ENCODE data around the gene KCNAB1.

Gene KCNAB1

DNA sequence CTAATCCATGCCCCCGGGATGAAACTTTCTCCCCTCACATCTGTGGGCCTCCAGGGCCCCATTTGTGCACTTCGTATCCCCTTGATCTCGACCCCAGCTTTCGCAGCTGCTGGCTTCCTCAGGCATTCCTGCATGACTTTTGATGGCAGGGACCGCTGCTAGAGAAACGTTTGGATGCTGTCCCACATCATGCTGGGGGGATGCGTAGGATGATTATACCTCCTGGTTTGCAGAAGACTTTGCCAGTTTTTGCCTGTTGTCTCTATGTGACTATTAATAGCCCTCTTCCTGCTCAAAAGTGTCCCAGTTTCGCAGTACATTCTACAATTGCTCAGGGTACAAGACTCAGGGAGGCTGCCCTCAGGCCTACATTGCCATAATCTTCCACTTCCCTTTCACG, 10.4 kb upstream of the KCNAB1 start:
- TF ChIP-seq, protein P1, sequence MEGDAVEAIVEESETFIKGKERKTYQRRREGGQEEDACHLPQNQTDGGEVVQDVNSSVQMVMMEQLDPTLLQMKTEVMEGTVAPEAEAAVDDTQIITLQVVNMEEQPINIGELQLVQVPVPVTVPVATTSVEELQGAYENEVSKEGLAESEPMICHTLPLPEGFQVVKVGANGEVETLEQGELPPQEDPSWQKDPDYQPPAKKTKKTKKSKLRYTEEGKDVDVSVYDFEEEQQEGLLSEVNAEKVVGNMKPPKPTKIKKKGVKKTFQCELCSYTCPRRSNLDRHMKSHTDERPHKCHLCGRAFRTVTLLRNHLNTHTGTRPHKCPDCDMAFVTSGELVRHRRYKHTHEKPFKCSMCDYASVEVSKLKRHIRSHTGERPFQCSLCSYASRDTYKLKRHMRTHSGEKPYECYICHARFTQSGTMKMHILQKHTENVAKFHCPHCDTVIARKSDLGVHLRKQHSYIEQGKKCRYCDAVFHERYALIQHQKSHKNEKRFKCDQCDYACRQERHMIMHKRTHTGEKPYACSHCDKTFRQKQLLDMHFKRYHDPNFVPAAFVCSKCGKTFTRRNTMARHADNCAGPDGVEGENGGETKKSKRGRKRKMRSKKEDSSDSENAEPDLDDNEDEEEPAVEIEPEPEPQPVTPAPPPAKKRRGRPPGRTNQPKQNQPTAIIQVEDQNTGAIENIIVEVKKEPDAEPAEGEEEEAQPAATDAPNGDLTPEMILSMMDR (conservative IDR thresholded peaks at IDR 0.05; ENCODE audit: low read depth) = no peak
- ChIA-PET POLR2A (ENCODE audit: low non-redundant PET) (no interaction called here), CTCF (no interaction called here)
- DNase-seq (ENCODE audit: low spot score) = no peak
- no peak overlapping the region for H3K27ac ChIP-seq

DNA sequence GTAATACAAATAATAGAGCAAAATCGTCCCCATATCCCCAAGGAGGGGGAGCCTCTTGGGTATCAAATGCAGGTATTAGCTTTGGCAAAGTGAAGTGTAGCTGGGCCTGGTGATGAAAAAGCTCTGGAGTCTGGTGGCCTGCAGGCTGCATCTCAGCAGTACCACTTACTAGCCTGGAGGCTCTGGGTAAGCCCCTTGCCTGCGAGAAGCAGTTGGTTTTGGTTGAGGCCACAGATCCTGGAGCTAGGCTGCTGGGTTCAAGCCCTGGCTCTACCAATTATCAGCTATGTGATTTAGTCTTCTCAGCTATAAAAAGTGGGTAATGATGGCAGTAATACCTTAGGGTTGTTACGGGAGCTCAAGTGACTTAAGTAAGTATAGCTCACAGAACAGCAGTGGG, 6.1 kb downstream of the KCNAB1 start:
- H3K27ac ChIP-seq = no peak overlapping the region
- TF ChIP-seq, protein P1 (conservative IDR thresholded peaks at IDR 0.05; ENCODE audit: low read depth) = no peak
- ChIA-PET CTCF (interaction anchor here (0.6 kb wide), 1 partner anchor 963 kb away, joined by 3 read pairs; no protein-coding TSS in a partner anchor), POLR2A (ENCODE audit: low non-redundant PET) (no interaction called here)
- no peak for DNase-seq (ENCODE audit: low spot score)

- TF ChIP-seq, protein P1 (conservative IDR thresholded peaks at IDR 0.05; ENCODE audit: low read depth) = no peak
- no peak overlapping the region for H3K27ac ChIP-seq
- no peak for DNase-seq (ENCODE audit: low spot score)
- CTCF ChIA-PET = interaction anchor here (0.6 kb wide), 1 partner anchor 25 kb away, joined by 3 read pairs; no protein-coding TSS in a partner anchor
- POLR2A ChIA-PET (ENCODE audit: low non-redundant PET) = no interaction called here
These were observed 10.9 kb downstream of the KCNAB1 start for GRCh38 chr3:156131241-156131640.

DNA sequence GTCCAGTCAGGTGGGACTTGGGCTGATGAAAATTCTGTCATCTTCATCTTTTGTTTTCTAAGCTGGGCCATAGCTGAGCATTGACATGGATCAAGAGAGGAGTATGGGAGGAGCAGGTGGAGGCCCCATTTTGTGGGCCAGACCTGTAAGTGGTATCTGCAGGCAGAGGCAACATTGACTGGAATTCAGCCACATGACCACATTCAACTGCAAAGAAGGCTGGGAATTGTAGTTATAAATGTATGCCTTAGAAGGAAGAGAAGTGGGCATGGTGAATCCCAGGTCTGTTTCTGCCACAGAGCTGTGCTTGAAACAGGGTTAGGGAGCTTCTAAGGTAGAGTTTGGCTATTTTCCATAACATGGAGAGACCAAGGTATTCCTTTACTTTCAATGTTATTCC, 11.4 kb downstream of the KCNAB1 start:
- TF ChIP-seq, protein P1 (conservative IDR thresholded peaks at IDR 0.05; ENCODE audit: low read depth) = no peak
- H3K27ac ChIP-seq = no peak overlapping the region
- ChIA-PET POLR2A (ENCODE audit: low non-redundant PET) (no interaction called here), CTCF (no interaction called here)
- no peak for DNase-seq (ENCODE audit: low spot score)

DNA sequence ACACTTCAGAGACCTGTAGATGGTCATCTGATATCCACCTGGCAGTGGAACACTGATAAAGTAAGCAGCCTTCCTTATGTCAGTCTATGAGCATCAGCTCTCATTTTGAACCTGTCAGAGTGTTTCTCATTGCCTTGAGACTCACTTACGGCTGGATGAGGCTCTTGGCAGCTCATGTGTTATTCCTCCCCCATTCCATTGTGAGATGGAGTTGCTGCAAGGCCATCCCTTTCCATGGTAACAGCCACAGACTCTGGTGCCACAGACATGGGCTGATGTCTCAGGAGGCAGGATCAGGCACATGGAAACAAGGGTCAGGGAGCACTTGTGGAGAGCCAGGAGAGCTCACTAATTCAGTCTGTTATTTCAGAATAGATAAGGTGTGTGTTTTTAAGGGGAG, 11.9 kb downstream of the KCNAB1 start:
- TF ChIP-seq, protein P1 (conservative IDR thresholded peaks at IDR 0.05; ENCODE audit: low read depth) = no peak
- ChIA-PET CTCF (no interaction called here), POLR2A (ENCODE audit: low non-redundant PET) (no interaction called here)
- no peak for DNase-seq (ENCODE audit: low spot score)
- no peak overlapping the region for H3K27ac ChIP-seq

DNA sequence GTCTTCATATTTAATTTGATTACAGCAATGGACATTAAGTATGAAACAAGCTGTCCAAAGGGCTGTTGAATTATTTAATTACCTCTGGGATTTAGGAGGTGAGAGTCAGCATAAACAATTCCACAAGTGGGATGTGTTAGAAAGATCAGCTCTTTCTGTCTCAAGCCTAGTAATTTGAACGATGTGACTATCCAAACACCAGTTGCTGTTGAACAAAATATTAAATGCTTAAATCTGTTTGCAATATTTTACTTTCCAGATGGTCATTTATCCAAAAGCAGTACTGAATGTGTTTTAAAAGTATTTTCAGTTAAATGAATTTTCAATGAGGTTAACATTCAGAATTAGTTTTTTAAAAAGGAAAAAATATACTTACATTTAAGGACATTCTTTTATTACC, 12.7 kb downstream of the KCNAB1 start:
- POLR2A ChIA-PET (ENCODE audit: low non-redundant PET) = no interaction called here
- CTCF ChIA-PET = no interaction called here
- no peak for DNase-seq (ENCODE audit: low spot score)
- H3K27ac ChIP-seq = no peak overlapping the region
- TF ChIP-seq, protein P1 (conservative IDR thresholded peaks at IDR 0.05; ENCODE audit: low read depth) = no peak

All from RWPE1 (cell line).